HFF-Myc (cell line): ENCODE results near the gene USP9Y.

ENCODE experiments used
- DNase-seq: peaks from one replicate; pipeline ENCODE4 v3.0.0-alpha.2; 2011; ENCODE audit warnings: low read depth; ENCODE audit errors: extremely low read depth
- H3K4me3 ChIP-seq: replicated peaks from 2 replicates; pipeline ENCODE4 v1.5.1; 2011; ENCODE audit warnings: low read depth, mild to moderate bottlenecking, control low read depth, low read length
- CTCF ChIP-seq: IDR thresholded peaks from 2 replicates; pipeline ENCODE4 v1.5.1; 2012; ENCODE audit warnings: mild to moderate bottlenecking, low read depth, low read length, control low read depth; ENCODE audit errors: missing control alignments

The USP9Y gene

GRCh38 chrY:12681535-12681934 is 19.5 kb upstream of the USP9Y start:
- no peak overlapping the region for H3K4me3 ChIP-seq
- no peak for TF ChIP-seq CTCF
- no peak for DNase-seq

GRCh38 chrY:12688337-12688736 is 12.7 kb upstream of the USP9Y start:
- no peak for TF ChIP-seq CTCF
- DNase-seq = no peak
- H3K4me3 ChIP-seq = no peak overlapping the region

- H3K4me3 ChIP-seq = no peak overlapping the region
- DNase-seq = no peak
- no peak for TF ChIP-seq CTCF
These were observed 944 bp upstream of the USP9Y start for GRCh38 chrY:12700087-12700486.

- no peak for TF ChIP-seq CTCF
- no peak overlapping the region for H3K4me3 ChIP-seq
- no peak for DNase-seq
These were observed 1.1 kb downstream of the USP9Y start for GRCh38 chrY:12702174-12702573.

GRCh38 chrY:12710460-12710859 is 9.4 kb downstream of the USP9Y start:
- no peak for DNase-seq

GRCh38 chrY:12715376-12715775 is 14.3 kb downstream of the USP9Y start:
- no peak for DNase-seq
- no peak for TF ChIP-seq CTCF
- H3K4me3 ChIP-seq = no peak overlapping the region

More at GRCh38 chrY:12710460-12710859, 9.4 kb downstream of the USP9Y start:
- no peak overlapping the region for H3K4me3 ChIP-seq
- no peak for TF ChIP-seq CTCF

GRCh38 chrY:12729746-12730145 is 28.7 kb downstream of the USP9Y start:
- no peak for DNase-seq
- H3K4me3 ChIP-seq = no peak overlapping the region
- no peak for TF ChIP-seq CTCF
